Stimulated activated CD8-positive, alpha-beta memory T cell treated with anti-CD3 and anti-CD28 coated beads, Interleukin-2, amount 100 ng/mL, for 1 hour (primary cell): ENCODE results near the gene SMCHD1.
"Not testable (repeated sequence)": the region's sequence is repeated elsewhere in the genome, so short reads cannot be mapped to it uniquely, and the experiment has no call there.

Experiments
- DNase-seq, 2 donors: peaks; one replicate each; pipeline ENCODE4 v3.0.0-alpha.2; 2020; ENCODE audit warnings: low read depth in 2 of 2

SMCHD1 gene

DNA sequence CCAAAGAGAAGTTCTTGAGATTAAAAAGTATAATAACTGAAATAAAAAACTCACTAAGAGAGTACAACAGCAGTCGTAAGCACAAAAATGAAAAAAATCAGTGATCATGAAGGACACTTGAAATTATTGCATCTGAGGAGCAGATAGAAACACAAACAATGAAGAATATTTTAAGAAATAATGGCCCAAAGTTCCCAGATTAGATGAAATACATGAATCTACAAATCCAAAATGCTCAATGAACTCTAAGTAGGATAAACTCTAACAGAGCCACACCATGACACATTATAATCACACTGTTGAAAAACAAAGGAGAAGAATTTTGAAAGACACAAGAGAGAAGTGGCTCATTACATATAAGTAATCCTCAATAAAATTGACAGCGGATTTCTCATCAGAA is 159.4 kb downstream of the SMCHD1 start:
- no peak for DNase-seq

DNA sequence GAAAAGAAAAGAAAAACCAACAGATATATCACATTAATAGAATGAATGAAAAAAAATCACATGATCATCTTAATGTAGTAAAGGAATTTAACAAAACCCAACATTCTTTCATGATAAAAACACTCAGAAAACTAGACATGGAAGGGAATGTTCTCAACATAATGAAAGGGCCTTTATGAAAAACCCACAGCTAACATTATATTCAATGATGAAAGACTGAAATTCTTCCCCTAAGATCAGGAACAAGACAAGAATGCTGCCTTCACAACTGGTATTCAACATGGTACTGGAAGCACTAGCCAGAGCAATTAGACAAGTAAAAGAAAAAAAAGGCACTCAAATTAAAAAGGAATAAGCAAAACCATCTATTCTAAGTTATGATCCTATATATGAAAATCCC is 162.8 kb downstream of the SMCHD1 start:
- DNase-seq, result no peak

DNA sequence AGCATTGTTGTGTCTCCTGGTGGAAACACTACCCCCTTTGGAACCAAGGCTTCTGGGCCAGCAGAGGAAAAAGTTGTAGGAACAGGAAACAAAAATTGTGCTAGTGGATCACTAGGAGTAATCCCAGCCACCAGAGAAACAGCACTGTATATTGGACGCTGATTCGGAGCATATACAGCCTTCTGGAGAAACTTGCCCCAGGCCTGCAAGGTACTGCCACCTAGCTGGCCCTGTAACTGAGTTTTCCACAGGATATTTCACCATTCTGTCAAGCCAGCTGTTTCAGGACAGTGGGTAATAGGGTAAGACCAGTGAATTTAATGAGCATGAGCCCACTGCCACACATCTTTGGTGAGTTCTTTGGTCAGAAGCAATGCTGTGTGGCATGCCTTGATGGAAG is 166.2 kb downstream of the SMCHD1 start:
- DNase-seq, result no peak

DNA sequence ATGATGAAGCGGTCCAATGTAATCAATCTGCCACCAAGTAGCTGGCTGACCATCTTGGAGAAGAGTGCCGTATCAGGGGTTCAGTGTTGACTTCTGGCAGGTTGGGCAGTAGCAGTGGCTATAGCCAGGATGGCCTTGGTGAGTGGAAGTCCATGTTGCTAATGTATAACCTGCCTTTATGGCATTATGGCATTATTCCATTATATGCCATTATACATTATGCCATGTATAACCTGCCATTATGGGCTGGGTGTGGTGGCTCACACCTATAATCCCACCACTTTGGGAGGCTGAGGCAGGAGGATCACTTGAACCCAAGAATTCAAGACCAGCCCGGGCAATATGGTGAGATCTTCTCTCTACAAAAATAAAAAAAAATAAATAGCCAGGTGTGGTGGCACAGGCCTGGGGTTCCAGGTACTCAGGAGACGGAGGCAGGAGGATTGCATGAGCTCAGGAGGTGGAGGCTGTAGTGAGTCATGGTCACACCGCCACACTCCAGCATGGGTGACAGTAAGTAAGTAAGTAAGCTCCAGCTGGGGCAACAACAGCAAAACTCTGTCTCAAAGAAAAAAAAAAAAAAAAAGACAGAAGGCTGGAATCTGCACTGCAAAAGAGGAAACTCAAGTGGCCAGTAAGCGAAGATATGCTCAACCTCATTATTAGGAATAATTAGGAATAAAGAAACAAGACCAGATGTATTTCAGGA is 166.8 kb downstream of the SMCHD1 start:
- DNase-seq, result no peak

DNA sequence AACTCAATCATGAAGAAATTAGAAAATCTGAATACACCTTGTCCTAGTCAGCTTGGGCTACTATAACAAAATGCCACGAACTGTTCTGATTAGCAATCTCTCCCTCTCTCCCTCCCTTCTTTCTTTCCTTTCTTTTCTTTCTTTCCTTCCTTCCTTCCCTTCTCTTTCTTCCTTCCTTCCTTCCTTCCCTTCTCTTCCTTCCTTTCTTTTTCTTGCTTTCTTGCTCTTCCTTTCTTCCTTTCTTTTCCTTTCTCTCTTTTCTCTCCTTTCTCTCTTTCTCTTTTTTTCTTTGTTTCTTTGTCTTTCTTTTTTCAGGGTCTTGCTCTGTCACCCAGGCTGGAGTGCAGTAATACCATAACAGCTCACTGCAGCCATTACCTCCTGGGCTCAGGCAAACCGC is 167.7 kb downstream of the SMCHD1 start:
- DNase-seq, result no peak

DNA sequence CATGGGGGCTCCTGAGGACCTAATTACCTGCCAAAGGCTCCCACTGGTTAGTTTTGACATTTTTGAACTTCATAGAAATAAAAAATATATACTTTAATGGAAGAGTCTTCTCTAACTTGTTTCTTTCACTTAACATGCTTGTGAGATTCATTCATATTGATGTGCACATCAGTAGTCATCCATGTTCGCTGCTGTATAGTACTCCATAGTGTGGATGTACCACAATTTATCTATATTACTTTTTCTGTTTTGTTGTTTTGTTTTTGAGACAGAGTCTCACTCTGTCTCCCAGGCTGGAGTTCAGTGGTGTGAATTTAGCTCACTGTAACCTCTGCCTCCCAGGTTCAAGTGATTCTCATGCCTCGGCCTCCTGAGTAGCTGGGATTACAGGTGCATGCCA is 168.4 kb downstream of the SMCHD1 start:
- no peak for DNase-seq

DNA sequence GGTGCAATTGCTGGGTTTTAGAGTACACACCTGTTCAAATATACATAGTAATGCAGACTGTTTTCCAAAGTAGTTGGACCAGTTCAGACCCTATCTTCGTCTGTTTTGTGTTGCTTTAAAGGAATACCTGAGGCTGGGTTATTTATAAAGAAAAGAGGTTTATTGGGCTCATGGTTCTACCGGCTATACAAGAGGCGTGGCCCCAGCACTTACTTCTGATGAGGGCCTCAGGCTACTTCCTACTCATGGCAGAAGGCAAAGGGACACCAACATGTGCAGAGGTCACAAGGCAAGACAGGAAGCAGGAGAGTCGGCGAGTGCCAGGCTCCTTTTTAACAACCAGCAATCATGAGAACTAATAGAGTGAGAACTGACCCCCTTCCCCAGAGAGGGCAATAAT is 169.3 kb downstream of the SMCHD1 start:
- DNase-seq, result no peak

DNA sequence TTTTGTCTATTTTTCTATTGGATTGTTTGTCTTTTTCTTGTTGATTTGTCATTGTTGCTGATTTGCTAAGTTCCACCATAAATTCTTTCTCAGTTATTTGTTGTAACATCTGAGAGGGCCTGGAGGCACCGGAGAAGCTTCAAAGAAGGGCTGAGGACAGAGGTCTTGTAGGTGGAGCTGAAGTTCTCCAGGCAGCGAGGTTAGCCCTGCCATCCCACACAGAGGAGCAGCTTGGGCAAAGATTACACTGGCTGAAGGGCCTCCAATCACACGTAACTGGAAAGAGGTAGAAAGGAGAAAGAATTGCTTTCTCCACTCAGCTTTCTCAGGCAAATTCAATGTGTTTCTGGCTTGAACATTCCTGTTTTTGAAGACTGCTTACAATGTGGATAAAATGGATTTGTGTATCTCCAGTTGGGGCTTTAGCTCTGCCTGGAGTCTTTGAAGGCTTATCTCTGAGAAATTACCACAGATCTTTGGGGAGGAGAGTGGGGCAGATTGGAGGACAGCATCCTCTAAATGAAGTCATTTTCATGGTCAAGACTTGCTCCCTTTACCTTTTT is 170.2 kb downstream of the SMCHD1 start:
- DNase-seq, result no peak

DNA sequence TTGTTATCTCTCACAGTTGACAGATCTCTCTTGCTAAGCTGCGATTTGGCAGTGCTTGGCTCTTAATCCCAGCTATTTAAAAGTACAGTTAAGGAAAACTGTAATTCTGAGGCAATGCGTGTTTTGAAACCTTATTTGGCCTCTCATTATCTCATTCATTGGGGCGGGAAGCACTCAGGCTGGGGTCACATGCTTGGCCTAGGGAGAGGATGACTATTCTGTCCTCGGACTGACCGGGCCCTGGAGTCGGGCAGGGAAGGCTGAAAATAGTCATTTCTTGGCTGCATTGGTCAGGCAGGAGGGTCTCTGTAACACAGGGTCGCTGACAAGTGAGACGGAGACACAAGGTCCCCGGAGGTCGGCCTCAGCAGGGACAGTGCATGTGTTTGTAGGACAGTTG is 171.1 kb downstream of the SMCHD1 start:
- DNase-seq, result no peak

DNA sequence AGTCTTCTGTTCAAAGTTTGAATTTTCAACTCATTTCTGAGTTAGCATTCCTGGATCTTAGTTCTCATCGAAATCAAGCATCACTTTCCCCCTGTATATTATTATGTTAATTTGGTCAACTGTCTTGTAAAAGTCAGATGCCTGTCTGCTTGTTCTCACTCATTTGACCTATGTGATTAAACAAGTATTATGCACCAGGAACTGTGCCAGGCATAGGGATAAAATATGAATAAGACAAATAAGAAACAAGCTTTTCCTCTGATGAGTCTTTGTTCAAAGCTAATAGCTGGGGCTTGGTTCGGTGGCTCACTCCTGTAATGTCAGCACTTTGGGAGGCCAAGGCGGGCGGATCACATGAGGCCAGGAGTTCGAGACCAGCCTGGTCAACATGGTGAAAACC is 171.5 kb downstream of the SMCHD1 start:
- DNase-seq, result no peak

DNA sequence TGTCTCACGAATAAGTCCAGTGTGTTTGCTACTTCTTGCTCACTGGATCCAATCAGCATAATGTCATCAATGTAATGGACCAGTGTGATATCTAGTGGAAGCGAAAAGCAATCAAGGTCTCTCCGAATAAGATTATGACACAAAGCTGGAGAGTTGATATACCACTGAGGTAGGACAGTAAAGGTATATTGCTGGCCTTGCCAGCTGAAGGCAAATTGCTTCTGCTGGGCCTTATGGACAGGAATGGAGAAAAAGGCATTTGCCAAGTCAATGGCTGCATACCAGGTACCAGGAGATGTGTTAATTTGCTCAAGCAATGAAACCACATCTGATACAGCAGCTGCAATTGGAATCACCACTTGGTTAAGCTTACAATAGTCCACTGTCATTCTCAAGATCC is 180.6 kb downstream of the SMCHD1 start:
- DNase-seq, result not testable (repeated sequence)

DNA sequence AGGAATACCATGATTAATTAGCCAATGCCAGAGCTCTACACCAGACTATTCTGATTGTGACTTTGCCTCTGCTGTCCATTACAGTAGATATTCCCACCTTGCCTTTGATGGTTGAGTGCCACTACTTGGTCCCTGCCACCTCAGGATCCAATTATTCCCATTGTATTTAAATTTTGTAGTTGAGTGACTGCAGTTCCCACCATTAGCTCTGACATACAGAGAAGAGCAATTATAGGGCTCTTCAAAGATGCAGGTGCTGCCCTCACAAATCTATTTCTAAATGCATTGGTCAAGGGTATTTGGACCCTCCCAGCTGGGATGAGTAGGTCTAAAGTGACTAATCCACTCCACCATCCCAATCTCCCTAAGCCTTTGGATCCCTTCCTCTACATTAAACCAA is 181.8 kb downstream of the SMCHD1 start:
- not testable (repeated sequence) for DNase-seq

DNA sequence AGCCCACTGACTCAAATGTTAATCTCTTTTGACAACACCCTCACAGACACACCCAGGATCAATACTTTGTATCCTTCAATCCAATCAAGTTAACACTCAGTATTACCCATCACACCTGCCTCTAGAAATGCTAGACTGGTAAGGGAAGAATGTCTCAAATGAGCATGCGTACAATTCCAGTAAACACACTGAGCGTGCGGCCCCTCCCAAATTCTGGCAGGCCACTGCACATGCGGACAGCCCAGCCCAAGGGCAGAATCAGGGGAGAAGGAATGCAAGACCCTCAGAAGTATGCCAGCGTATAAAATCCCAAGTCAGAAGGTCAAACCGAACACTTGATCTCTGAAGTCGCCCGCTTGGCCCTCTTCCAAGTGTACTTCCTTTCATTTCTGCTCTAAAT is 183.7 kb downstream of the SMCHD1 start:
- no peak for DNase-seq

DNA sequence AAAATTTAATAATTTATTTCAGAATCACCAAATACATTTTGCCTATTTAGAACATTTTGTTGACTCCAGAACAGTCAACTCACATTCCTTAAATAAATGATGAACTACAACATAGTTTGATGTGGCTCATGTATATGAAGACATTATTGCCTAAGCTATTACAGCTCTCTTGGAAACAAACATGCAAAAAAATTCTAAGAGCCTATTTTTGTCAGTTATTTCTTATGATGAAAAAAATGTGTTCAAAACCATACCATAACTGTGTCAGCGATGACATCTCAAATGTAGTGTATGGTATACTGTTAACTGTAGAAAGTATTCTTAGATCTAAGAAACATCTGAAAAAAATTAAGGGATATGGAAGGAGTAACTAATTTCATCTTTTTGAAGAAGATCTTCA is 185.0 kb downstream of the SMCHD1 start:
- DNase-seq, result no peak

DNA sequence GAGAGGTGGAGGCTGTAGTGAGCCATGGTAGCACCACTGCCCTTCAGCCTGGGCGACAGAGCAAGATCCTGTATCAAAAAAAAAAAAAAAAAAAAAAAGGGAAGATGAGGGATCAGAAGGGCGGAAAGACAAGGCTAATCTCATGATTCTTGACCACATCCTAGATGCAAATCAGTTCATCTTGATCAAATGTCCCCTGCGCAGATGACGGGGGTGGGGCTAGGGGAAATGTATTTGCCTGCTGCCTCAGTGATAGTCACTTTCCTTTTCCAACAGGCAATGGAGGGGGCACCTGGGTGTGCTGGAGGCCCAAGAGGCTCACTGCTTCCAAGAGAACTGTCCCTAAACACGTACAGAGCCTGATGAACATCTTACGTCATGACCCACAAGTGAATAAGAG is 187.6 kb downstream of the SMCHD1 start:
- DNase-seq, result no peak

DNA sequence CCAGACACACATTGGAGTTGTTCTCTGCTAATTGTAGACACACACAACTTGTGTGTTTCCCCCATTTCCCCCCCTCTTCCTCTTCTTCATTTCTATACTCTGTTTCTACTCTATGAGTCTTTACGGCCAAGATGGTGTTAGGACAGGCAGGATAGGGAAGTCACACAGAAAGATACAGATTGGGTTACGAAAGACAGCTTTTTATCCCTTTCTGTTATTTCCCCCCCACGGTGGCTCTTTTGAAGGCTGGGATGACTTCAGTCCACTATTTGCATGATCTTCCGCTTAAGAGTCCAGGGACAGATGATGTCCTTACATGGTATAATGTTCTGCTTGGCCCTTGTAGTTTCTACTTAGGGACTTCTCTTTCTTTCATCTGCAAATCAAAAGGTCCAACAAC is 189.6 kb downstream of the SMCHD1 start:
- no peak for DNase-seq

DNA sequence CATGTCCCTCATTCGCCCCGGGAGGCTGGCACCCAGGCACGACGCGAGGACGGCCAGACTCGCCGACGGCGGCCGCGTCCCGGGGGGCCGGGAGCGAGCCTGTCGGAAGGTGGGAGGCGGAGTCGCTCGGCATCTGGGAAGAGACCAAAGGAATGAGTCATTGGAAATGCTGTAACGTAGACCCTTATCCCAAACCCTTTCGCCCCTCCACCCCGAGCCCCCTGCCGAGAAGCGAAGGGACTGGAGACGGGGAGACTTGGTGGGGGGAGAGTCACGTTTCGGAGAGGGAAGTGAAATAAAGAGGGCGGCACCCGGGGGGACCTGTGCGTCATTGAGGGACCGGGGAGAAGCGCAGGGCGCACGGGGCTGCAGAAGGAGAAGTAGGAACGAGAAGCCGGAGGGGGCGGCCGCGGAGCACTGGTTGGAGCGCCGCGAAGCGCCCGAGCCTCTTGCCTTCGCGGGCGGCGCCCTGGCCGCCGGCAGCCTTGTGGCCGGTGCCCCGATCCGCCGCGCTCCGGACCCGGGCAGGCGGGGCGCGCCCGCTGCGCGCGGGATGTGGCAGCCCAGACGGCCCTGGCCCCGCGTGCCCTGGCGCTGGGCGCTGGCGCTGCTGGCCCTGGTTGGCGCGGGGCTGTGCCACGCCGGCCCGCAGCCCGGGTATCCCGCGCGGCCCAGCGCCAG is 191.2 kb downstream of the SMCHD1 start, which contains the start of gene EMILIN2:
Gene EMILIN2 (plus strand): TSS at position 371 of the 681 bp plus-strand sequence. CDS start 183 bp downstream, at position 554.
- peak in 1 of 2 donors; percentile 9 for DNase-seq

DNA sequence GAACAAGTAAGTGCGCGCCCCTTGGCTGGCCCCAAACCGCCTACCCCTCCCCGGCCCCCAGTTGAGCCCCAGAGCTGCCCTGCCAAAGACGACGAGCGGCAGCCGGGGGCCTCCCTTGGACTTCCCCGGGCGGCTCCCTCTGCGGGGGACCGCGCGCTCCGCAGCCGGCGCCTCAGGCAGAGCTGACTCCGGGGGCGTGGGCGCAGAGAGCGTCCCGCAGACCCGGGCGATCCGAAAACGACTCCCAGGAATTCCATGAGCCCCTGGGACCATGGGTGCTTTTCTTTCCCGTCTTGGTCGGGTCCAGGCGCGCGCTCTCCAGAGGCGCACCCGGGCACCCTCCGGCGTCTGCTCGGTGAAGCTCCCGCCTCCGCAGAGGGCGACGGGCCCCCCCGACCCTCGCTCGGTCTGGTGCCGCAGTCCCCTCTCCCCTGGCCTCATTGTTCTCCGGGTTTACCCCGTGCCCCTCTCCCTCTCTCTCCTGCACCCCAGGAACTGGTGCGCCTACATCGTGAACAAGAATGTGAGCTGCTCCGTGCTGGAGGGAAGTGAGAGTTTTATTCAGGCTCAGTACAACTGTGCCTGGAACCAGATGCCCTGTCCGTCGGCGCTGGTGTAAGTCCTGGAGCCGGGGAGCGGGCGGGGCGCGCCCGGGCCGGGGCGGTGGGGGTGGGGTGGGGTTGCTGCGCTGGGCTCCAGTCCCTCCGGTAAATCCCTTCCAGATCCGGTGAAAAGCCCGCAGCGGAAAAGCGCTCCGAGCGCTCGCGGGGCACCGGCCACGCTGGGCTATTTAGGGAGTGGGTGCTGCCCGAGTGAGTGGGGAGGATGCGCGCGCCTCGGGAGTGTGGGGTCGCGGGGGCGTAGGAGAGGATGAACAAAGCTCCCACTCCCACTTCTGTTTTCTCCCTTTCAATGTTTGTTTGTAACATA is 192.1 kb downstream of the SMCHD1 start:
- no peak for DNase-seq

DNA sequence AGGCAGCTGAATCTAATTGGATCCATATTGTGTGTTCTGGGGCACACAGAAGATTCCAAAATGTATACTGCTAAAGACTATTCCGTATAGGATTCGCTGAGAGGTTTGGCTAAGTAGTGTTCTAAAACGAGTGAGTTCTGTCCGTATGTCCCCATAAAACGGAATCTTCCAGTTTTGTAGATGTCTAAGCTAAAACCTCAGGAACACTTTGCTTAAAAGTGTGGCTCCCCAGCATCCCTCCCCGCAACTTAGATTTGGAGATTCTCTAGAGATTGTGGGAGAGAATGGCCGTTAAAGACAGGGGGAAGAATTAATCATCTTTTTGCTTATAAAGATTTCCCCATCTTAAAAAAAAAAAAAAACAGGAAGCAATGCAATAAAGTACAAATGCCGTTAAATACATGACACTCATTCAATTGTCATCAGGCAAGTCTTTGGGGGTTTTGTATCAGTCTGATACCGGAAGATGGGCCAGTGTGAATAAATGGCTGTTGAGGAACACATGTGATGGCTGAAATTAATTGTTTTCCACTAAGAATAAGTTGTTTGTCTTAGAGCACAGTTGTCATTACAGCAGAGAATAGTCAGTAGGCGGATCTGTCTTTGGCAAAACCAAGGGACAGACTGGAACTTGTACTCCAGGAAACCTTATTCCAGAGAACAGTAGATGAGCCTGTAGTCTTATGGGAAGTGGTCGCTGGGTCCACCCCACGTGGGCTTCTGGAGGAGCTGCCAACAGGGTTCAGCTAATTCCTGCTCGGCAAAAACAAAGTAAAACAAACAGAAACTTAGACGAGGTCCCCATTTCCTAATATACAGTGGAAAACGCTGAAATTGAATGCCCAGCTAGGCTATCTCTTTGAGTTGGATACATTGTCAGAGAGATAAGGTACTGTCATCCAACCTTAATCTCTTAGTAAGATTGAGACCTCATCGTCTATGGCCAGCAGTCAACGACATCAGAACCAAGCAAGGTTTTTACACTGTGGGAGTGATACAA is 193.0 kb downstream of the SMCHD1 start:
- DNase-seq, result no peak

DNA sequence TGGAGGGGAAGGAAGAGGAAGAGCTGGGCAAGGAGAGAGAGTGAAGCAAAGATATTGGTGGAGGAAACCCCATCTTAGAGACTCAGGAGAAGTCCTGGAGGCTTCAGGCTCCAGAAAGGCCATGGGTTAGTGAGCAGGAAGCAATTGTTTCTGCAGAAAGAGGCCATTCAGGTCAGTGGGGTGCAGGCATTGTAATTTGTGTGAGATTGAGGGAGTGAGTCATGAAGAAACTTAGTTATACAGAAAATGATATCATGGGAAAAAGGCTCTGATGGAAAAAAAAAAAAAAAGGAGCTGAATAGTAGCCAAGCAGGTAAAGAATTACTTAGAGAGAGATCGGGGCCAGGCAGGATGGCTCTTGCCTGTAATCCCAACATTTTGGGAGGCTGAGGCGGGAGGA is 195.3 kb downstream of the SMCHD1 start:
- DNase-seq, result no peak

DNA sequence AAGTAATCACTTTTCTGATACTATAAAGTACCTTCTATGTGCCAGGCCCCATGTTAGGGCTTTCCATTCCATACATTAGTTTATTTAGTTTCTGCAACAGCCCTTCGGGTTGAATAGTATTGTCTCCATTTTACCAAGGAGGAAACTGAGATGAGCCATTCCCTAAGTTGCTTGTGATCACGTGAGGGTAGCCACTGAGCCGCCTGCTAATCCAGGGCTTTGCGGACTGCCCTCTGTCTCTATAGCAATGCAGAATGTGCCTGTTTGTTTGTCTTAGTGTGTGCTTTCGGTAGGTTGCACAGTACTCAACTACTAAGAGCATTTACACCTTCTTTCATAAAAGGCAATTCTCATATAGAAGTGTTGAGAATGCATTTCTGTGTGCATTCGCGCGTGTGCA is 196.2 kb downstream of the SMCHD1 start:
- DNase-seq, result no peak
